ENCODE data around the gene CAPRIN1.
A peak's percentile ranks its signal among the peaks of the same experiment; 100 is the strongest.

CAPRIN1 gene, protein sequence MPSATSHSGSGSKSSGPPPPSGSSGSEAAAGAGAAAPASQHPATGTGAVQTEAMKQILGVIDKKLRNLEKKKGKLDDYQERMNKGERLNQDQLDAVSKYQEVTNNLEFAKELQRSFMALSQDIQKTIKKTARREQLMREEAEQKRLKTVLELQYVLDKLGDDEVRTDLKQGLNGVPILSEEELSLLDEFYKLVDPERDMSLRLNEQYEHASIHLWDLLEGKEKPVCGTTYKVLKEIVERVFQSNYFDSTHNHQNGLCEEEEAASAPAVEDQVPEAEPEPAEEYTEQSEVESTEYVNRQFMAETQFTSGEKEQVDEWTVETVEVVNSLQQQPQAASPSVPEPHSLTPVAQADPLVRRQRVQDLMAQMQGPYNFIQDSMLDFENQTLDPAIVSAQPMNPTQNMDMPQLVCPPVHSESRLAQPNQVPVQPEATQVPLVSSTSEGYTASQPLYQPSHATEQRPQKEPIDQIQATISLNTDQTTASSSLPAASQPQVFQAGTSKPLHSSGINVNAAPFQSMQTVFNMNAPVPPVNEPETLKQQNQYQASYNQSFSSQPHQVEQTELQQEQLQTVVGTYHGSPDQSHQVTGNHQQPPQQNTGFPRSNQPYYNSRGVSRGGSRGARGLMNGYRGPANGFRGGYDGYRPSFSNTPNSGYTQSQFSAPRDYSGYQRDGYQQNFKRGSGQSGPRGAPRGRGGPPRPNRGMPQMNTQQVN

DNA sequence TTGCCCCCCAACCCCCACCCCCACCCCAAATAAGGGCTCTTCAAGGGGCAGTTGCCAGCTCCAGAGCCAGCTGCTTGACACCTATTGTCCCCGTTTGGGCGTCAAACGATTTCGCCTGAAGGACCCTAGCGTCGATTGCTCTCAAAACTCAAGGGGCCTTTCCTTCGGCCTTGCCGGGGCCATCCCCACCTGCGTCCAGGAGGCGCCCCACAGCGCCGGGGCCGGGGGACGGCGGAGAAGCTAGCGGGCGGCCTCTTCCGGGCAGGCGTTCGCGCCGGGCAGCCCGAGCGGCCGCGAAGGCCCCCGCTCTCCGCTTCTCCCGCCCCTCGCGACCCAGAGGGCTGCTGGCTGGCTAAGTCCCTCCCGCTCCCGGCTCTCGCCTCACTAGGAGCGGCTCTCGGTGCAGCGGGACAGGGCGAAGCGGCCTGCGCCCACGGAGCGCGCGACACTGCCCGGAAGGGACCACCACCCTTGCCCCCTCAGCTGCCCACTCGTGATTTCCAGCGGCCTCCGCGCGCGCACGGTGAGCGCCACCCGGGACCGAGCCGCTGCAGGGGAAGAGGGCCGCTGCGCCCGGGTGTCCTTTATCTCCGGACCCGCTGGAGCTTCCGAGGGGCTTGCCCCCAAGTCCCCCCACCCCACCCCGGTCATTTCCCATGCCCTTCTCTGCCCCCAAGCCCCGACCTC is at the start of gene CAPRIN1:
TSS of gene CAPRIN1 (plus strand) at position 383 of the 687 bp plus-strand sequence. CDS start 690 bp downstream, outside the sequence.
- DNase-seq (ENCODE audit: low spot score), result peak; percentile 90

DNA sequence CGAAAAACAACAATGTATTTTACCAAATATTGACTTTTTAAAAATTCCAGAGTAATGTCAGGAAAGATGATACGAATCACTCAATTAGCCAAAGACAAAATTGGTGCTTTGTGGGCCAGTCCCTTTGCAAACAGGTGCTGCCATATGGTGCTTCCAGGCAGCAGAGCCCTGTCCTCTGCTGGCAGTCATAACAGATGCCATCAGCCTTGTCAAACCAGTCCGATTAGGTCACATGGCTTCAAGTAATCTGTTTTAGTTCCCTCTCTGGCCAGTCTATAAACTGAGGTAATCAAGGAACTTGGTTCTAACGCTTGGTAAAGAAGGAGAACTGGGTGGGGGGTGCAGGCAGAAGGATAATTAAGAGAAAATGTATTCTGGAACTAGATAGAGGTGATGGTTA is 49.1 kb upstream of the CAPRIN1 start:
- DNase-seq (ENCODE audit: low spot score), result no peak

DNA sequence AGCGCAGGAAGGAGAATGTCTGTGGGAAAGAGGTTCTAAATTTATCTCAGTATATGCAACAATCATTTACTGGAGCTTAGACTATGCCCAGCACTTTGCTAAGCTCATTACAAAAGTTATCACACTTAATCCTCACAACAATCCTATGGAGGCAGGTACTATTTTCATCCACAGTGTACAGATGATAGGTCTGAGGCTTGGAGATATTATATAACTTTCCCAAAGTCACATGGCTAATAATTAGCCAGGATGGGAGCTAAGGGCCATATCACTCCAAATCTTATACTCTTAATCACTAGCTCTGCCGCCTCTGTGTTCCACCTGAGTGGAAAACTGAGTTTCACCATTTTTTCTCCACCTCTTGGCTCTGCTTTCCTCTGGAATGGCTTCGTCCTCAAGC is 47.3 kb upstream of the CAPRIN1 start:
- no peak for DNase-seq (ENCODE audit: low spot score)

DNA sequence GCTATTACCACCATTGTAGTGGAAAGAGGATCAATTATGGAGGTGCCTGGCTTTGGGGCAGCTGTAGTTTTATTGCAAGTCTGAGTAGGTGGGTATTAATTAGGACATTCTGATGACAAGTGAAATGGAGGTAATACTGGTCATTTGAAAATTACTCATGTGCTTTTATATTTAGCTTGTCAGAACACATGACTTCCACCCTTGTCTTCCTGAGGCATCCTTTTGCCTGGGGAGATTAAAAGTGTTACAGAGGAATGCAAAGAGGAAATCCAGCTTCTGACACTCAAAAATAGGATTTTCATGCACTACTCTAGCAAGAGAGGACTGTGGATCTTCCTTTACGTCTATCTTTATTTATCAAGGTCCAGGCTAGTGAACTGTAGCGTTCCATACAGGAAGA is 44.7 kb upstream of the CAPRIN1 start:
- no peak for DNase-seq (ENCODE audit: low spot score)

DNA sequence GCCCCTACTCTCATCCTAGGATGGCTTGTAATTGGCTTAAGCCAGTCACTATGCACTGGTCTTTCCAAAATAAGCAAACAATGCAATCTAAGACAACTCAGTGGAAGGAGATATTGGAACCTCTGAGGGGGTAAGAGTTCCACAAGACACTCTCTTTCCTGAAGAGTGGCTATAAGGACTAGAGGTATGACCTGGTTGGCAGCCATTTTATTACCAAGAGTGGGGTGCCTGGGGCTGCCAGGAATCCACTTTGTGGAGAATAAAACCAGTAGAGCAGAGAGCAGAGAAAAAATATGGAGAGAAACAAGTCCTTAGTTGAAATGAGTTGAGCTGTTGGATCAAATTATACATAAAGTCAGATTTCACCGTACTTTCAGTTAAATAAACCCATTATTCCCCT is 38.8 kb upstream of the CAPRIN1 start:
- DNase-seq (ENCODE audit: low spot score), result no peak

DNA sequence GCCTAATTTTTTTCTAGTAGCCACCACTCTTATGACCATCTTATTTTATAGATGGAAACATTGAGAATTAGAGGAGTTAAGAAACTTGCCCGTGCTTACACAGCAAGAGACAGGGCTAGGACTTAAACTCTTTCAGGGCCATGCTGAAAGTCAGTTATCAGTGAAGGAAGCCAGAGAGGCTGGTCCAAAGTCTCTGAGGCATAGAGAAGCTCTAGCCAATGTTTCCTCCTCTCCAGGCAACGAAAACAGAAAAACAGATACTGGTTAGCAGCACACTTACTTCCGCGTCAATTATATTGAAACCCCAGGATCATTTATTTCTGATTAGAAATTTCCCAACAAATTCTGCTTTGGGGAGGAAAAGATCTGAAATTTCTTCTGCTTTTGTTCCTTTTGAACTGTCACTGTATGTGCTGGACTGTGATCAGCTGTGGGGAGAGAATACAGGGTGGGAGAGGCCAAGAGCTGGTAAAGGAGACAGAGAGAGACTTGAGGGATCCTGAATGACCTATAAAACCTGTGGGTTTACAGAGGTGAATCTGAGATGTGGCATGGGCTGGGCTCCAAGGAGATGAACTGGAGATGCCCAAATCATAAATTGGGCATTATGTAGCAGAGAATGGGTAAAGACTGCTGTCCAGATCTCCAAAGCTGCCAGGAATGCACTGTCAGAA is 37.5 kb upstream of the CAPRIN1 start:
- DNase-seq (ENCODE audit: low spot score), result no peak

DNA sequence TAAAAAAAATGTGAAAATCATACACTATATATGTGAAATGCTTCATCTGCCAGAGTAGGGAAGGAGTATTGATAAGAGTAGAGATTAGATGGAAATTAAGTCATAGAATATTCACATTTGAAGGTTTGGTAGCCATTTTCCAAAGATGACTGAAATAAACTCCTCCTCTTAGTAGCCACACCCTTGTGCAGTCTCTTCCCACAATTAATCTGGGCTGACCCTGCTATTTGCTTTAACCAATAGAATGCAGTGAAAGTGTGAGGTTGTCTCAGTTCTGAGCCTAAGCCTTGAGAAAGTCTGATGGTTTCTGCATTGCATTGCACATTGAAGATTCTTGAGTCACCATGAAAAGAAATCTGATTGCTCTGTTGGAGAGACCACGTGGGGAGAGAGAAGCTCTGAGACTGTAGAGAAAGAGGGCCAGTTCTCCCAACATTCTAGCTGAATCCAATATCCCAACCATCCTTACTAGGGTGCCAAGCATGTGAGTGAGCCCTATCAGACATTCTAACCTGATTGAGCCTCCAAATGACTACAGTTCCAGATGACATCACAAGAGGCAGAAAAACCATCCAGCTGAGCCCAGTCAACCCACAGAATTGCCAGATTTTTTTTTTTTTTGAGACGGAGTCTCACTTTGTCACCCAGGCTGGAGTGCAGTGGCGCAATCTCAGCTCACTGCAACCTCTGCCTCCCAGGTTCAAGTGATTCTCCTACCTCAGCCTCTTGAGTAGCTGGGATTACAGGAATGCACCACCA is 29.4 kb upstream of the CAPRIN1 start:
- DNase-seq (ENCODE audit: low spot score), result no peak

DNA sequence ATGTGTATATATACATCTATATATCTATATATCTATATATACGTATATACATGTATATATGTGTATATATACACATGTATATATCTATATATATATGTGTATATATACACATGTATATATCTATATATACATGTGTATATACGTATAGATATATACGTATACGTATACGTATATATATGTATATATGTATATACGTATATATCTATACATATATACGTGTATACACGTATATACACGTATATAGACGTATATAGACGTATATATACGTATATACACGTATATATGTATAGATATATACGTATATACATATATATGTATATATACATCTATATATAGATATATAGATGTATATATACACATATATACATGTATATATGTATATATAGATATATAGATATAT is 25.1 kb upstream of the CAPRIN1 start:
- DNase-seq (ENCODE audit: low spot score), result no peak

DNA sequence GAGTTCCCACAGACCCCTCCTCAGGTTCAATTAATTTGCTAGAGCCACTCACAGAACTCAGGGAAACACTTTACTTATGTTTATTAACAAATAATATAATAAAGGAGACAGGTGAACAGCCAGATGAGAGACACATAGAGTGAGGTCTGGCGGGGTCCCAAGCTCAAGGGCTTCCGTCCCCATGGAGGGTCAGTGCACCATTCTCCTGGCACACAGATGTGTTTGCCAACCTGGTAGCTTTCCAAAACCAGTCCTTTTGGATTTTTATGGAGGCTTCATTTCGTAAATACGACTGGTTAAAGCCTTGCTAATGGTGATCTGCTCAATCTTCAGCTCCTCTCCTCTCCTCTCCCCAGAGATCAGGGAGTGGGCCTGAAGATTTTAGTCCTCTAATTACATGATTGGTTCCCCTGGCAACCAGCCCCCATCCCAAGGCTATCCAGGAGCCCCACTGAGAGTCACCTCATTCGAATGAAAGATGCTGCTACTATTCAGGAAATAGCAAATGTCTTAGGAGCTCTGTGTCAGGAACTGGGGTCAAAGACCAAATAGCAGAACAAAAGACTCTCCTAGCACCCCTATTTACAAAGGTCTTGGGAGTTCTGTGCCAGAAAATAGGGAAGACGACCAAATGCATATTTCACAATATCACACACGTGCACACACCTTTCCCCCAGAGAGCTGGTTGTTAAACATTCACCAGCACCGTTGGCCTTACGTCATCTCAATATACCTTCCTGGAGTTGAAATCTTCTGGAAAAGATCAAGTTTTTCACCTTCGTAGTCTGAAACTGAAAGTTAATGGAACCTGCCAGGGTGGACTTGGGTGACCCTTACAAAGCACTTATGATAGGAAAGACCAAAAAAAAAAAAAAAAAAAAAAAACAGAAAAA is 23.8 kb upstream of the CAPRIN1 start:
- peak; percentile 61 for DNase-seq (ENCODE audit: low spot score)

DNA sequence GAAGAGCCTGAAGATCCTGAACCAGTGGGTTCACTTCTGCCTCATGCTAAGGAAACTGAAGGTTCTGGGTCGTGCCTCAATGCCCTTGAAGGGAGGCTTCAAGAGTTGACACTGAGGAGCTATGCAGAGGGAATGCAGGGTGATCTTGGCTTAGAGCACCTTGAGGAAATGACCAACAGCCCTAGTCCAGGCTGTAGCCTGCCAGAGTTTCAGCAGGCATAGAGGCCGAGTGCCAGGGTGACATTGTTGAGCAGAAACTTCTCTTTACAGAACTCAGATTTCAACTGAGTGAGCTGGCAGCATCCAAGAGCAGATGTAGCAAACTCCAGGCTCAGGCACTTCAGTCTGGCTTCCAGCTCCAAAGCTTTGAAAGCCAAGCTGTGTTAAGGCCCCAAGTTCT is 23.1 kb upstream of the CAPRIN1 start:
- peak; percentile 19 for DNase-seq (ENCODE audit: low spot score)

DNA sequence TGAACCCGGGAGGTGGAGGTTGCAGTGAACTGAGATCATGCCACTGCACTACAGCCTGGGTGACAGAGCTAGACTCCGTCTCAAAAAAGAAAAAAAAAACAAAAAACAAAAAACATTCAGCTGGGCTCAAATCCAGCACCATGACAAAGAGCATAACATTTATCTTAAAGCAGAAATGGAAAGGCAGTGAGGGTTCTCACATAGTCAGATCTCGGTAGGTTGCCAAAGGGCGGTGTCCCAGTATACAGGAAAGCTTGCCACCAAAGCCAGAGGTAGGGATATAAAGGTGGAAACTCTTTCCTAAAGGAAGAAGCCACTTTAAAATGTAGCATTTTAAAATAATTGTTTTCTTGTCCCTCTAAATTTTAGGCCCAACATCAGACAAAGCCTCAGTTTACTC is 22.4 kb upstream of the CAPRIN1 start:
- DNase-seq (ENCODE audit: low spot score), result no peak

DNA sequence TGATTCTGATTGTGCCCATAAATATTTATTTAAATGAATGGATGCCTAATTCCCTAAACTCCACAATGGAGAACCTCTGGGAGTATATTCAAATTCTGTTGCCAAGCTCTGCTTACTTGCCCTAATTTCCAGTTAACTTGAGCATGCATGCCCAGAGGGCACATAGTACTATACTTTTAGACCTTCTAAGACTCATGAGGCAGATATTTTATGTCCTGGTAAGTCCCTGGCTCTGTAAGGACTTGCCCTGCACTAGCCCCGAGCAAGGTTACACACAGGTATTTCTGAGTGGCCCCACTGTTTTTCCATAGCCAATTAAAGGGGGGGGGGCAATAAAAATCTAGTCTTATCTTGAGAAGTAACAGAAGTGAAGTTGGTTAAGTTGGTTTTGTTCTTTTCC is 21.1 kb upstream of the CAPRIN1 start:
- DNase-seq (ENCODE audit: low spot score), result no peak

DNA sequence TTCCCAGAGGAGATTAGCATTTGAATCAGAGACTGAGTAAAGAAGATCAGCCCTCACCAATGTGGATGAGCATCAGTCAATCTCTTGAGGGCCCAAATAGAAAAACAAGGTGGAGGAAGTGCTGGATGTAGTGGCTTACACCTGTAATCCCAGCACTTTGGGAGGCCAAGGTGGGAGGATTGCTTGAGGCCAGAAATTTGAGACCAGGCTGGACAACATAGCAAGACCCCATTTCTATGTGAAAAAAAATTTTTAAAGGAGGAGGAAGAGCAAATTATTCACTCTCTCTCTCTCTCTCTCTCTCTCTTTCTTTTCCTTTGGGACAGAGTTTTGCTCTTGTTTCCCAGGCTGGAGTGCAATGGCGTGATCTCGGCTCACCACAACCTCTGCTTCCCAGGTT is 18.1 kb upstream of the CAPRIN1 start:
- no peak for DNase-seq (ENCODE audit: low spot score)

DNA sequence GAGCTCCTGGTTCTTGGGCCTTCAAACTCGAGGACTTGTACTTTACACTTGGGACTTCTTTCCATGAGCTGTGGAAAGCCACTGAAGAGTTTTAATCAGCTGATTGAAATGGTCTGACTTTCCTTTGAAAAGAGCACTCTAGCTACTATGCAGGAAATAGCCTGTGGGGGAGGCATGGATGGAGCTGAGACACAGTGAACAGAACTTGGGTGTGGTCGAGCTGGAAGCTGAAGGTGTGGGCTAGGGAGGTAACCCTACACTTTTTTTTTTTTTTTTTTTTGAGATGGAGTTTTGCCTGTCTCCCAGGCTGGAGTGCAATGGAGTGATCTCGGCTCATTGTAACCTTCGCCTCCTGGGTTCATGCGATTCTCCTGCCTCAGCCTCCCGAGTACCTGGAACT is 17.5 kb upstream of the CAPRIN1 start:
- no peak for DNase-seq (ENCODE audit: low spot score)

DNA sequence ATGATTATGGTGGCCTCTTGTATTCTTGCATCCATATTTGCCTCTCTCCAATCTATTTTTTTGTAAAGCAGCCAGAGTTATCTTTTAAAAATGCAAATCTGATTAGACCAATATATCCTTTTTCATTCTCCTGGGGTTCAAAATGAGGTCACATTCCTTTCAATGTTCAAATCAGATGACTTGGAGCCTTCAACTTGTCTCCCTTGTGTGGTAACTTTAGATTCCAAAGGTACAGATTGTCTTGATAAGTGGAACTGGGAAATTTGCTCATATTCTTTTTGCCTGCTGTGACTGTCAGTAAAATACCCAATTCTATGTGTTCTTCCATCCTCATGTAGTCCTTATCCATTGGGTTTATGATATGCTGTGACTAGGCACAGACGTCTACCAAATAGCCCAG is 15.1 kb upstream of the CAPRIN1 start:
- no peak for DNase-seq (ENCODE audit: low spot score)

DNA sequence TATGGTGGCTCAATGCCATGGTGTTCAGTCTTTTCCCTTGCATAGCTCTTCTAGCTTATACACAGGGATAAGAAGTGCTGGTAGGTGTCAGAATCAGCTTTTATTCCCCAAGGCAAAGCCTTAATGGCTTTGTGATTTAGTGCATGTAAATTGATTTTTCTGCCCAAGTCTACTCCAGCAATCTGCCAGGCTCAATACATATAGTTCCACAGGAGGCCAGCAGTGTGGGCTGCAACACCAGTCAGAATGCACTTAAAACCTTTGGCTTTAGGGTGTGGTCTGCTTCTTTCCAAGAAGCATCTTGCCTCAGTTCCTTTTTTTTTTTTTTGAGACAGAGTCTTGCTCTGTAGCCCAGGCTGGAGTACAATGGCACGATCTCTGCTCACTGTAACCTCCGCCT is 14.5 kb upstream of the CAPRIN1 start:
- no peak for DNase-seq (ENCODE audit: low spot score)

DNA sequence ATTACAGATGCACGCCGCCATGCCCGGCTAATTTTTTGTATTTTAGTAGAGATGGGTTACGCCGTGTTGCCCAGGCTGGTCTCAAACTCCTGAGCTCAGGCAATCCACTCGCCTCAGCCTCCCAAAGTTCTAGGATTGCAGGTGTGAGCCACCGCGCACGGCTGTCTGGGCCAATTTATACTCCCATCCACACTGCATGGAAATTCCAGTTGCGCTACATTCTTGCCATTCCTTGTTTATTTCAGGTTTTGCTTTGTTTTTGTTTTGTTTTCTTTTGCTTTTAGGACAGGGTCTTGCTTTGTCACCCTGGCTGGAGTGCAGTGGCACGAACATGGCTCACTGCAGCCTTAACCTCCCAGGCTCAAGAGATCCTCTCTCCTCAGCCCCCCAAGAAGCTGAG is 11.0 kb upstream of the CAPRIN1 start:
- no peak for DNase-seq (ENCODE audit: low spot score)

DNA sequence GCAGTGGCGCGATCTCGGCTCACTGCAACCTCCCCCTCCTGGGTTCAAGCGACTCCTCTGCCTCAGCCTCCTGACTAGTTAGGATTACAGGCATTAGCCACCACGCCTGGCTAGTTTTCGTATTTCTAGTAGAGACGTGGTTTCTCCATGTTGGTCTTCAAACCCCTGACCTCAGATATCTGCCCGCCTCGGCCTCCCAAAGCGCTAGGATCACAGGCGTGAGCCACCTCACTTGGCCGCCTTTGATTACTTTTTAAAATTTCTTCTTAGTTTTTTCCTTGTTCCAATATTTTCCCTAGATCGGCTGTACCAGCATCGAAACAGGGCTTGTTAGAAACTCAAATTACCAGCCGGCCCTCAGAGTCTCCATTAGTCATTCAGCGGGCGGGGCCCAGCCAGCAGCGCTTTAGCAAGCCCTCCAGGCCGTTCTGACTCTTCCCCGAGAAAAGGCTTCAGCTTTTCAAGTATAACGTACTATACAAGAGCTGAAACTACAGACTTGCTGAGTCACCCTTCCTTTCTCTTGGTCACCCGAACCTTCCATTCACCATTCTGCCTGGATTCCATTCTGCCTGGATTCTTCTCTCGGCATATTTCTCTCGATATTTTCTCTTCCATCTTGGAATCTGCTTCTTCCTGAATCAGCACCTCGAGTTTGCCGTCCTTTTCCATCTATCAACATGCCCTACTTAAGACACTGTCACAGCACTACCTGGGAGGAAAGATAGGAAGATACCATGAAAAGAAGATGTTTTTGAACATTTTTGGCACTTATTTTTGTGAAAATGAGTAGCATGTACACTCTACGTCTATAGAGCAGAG is 6.7 kb upstream of the CAPRIN1 start:
- DNase-seq (ENCODE audit: low spot score), result peak; percentile 79

DNA sequence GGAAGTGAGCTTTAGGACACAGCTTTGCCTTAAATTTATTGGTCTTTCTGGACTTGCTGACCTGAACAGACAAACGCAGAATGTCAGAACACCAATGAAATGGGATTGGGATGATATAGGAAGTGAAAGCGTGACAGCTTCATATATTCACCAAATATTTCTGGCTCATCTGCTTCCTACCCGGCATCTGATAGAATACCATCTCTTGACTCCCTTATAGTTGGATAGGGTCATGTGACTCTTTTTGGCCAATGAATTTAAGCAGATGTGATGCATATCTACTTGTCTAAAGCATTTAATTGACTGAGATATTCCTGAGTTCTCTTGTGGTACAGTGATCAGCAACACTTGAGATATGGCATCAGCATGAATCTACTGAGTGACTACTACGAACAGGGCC is 2.5 kb upstream of the CAPRIN1 start:
- no peak for DNase-seq (ENCODE audit: low spot score)
